Activated naive CD4-positive, alpha-beta T cell treated with anti-CD3 and anti-CD28 coated beads, Interleukin-2, amount 50 U/mL, for 72 hours (primary cell): ENCODE measurements around the gene LITAF. TPM values are rescaled to one million over a fixed set of nuclear protein-coding genes. Genes with fewer than 3 reads are reported as not detected.
A peak's percentile ranks its signal among the peaks of the same experiment; 100 is the strongest.
"Not testable (repeated sequence)": the region's sequence is repeated elsewhere in the genome, so short reads cannot be mapped to it uniquely, and the experiment has no call there.

Experiments
- ATAC-seq, 2 donors: fragments of 150-1000 bp; cut with Tn5 transposase; 2 replicates each; pipeline ENCODE4 v1.10.0; 2021; ENCODE audit warnings: mild to moderate bottlenecking in 2 of 2, moderate library complexity in 2 of 2
- DNase-seq, 2 donors: peaks; one replicate each; pipeline ENCODE4 v3.0.0; 2021 to 2022; ENCODE audit warnings: low spot score in 2 of 2
- H3K27ac Mint-ChIP-seq, 2 donors: one replicate each; pipeline ENCODE4 v1.8.0; 2022; ENCODE audit warnings: mild to moderate bottlenecking in 2 of 2, mixed read lengths in 2 of 2
- H3K36me3 Mint-ChIP-seq, 2 donors: one replicate each; pipeline ENCODE4 v1.8.0; 2022; ENCODE audit warnings: mixed read lengths in 2 of 2
- H3K9me3 Mint-ChIP-seq, 2 donors: one replicate each; pipeline ENCODE4 v1.8.0; 2022; ENCODE audit warnings: mixed read lengths in 2 of 2
- total RNA-seq, 2 donors: library from RNA; stranded (reverse); gene quantifications; one replicate each; pipeline ENCODE4 v1.2.3, GENCODE V29; 2022

The LITAF gene
- total RNA-seq, 2 donors from 2014 or later = 91.0 to 112 TPM

DNA sequence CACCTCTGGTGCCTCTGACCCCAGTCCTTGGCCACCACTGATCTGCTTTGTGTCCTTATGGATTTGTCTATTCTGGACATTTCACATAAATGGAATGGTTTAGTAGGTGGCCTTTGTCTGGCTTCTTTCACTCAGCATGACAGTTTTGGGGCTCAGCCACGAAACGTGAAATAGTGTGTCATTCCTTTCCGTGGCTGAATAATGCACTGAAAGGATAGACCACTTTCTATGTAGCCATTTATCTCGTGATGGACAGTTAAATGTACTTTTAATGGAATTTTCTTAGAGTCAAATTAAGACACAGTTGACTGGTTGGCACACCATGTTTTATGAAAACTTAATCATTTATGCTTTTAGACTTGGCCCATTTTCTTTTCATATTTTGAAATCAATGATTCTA, 57.4 kb downstream of the LITAF start:
- DNase-seq (no peak), ATAC-seq (no peak)
- Mint-ChIP-seq H3K27ac (no peak overlapping the region), H3K9me3 (no peaks in the 10 kb centered on the region), H3K36me3 (no peaks in the 10 kb centered on the region)

DNA sequence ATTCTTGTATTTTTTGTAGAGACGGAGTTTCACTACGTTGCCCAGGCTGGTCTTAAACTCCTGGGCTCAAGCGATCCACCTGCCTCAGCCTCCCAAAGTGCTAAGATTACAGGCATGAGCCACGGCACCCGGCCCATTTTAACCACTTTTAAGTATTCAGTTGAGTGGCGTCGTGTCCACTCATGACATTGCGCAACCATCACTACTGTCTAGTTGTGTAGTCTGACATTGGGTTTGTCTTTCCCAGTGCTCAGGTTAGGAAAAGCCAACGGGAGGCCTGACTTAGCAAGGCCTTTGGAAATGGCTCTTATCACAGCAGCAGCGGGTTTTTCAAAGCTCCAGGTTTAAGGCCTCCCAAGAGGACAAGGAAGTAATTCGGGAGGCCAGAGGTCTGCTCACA, 58.7 kb downstream of the LITAF start:
- no peak for DNase-seq
- Mint-ChIP-seq H3K27ac (no peak overlapping the region), H3K36me3 (no peaks in the 10 kb centered on the region), H3K9me3 (no peaks in the 10 kb centered on the region)
- no peak for ATAC-seq

DNA sequence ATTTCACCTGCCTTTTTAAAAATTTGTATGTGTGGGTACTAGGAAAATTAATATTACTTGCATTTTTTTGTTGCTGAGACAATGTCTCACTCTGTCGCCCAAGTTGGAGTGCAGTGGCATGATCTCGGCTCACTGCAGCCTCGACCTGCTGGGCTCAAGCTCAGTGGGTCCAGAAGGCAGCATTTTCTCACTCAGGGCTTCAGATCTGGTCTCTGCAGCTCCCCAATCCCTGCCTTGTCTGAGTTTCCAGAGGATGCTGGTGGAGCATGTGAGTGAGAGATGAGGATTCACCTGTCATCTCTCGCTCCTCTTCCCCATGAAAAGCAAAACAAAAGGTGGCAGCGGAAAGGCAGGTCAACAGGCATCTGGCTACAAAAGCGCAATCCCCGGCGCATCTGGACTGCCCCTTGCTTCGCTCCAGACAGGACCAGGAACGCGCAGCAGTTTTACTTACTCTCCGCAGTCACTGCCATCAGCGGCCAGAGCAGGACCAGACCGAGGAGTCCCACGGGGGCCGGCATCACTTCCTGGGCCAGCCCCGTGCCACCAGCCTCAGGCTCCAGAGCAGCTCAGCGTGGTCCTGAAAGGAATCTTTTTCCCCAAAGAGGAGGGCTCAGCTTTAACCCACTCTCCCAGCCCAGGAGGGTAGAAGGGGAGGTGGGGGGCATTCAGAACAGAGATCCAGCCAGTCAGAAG, 59.9 kb downstream of the LITAF start:
- DNase-seq = no peak
- Mint-ChIP-seq H3K36me3 (peaks cover 3% of the 10 kb centered on the region in 2 donors), H3K9me3 (peaks cover 0 to 3% of the 10 kb centered on the region in 2 donors), H3K27ac (no peak overlapping the region)
- ATAC-seq = no peak

- Mint-ChIP-seq H3K36me3 (peaks cover 4 to 18% of the 10 kb centered on the region in 2 donors), H3K9me3 (peaks cover 0 to 8% of the 10 kb centered on the region in 2 donors), H3K27ac (no peak overlapping the region)
- DNase-seq (no peak), ATAC-seq (no peak)
These were observed 62.5 kb downstream of the LITAF start for GRCh38 chr16:11524098-11524760.

DNA sequence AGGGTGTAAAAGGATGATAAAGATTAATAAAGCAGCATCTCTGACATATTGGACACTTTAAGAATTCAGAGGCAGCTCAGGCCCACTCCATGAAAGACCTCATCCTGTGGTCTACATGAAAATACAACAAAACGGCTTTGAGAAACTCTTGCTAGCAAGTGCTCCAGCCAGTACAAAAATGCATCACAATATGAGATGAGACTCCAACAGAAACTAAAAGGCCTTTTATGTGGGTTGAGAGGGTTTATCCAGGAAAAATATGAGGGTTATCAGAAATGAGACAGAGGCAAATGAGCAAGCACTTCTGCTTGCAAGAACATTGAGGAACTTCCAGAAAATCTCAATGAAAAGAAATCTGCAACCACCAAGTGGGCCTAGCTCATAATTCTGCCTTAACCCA, 65.7 kb downstream of the LITAF start:
- peaks cover 0 to 8% of the 10 kb centered on the region in 2 donors for H3K9me3 Mint-ChIP-seq
- no peak overlapping the region for H3K27ac Mint-ChIP-seq
- peak in 1 of 2 donors; percentile 41 for ATAC-seq
- no peak for DNase-seq
- peaks cover 4 to 18% of the 10 kb centered on the region in 2 donors for H3K36me3 Mint-ChIP-seq

- H3K36me3 Mint-ChIP-seq = peaks cover 4 to 18% of the 10 kb centered on the region in 2 donors
- no peak for ATAC-seq
- no peak overlapping the region for H3K27ac Mint-ChIP-seq
These were observed 66.3 kb downstream of the LITAF start for GRCh38 chr16:11520442-11520841.

GRCh38 chr16:11517961-11518360, 68.8 kb downstream of the LITAF start:
- ATAC-seq (no peak), DNase-seq (no peak)
- H3K36me3 Mint-ChIP-seq = peaks cover 4 to 18% of the 10 kb centered on the region in 2 donors
- peaks cover 0 to 8% of the 10 kb centered on the region in 2 donors for H3K9me3 Mint-ChIP-seq
- H3K27ac Mint-ChIP-seq = peak overlapping the region in 1 of 2 donors; percentile 53

More at GRCh38 chr16:11520442-11520841, 66.3 kb downstream of the LITAF start:
- DNase-seq = no peak
- H3K9me3 Mint-ChIP-seq = peaks cover 0 to 8% of the 10 kb centered on the region in 2 donors

DNA sequence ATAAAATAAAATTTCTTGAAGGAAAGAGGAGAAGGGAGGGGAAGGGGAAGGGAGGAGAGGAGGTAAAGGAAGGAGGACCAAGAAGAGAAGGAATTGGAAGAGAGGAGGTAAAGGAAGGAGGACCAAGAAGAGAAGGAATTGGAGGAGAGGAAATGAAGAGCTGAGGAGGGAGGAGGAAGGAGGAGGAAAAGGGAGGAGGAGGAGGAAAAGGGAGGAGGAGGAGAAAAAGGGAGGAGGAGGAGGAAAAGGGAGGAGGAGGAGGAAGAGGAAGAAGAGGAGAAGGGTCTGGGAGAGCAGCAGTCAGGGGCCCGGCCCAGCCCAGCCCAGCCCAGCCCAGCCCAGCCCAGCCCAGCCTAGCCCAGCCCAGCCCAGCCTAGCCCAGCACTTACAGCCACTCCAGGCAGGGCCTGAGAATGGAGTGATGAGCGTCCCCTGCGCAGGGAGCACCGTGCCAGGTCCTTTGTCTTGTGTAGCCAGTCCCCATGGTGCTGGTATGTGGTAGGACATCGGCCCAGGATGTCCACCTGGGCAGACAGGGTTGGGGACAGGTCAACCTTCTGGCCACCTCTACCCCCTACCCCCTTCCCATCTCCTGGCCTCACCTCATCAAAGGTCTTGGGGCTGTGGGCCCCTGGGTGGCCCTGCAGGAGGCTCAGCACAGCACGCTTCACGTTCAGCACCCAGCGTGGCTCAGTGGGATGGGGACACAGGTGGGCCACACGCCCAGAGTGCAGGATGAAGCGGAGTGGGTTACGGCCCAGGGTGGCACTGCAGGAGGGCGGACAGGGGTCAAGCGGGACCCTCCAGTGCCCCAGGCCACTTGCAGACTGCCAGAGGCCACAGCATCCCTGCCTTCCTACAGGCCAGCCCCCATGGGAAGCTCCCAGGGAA, 70.9 kb downstream of the LITAF start:
- ATAC-seq (no peak), DNase-seq (no peak)
- peaks cover 0 to 5% of the 10 kb centered on the region in 2 donors for H3K36me3 Mint-ChIP-seq
- H3K9me3 Mint-ChIP-seq = no peaks in the 10 kb centered on the region
- no peak overlapping the region for H3K27ac Mint-ChIP-seq

DNA sequence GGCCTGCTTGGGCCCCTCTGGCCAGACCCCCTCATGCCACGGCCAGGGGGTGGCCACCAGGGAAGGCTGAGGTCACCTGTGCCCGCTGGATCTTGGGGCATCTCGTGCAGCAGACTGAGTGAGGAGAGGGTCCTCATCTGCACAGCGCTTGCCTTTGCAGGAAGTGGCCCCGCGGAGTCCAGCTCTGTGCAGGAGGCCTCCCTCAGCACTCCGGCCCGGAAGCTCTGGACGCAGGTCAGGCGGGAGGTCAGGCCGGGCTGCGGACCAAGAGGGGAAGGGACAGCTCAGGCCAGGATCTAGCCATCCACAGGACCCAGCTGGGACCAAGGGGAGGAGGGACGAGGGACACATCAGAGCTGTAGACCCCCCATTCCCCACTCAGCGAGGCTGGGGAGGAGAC, 72.4 kb downstream of the LITAF start:
- DNase-seq = no peak
- peak overlapping the region in 1 of 2 donors; percentile 23 for H3K27ac Mint-ChIP-seq
- H3K36me3 Mint-ChIP-seq = no peaks in the 10 kb centered on the region
- ATAC-seq = no peak
- no peaks in the 10 kb centered on the region for H3K9me3 Mint-ChIP-seq

DNA sequence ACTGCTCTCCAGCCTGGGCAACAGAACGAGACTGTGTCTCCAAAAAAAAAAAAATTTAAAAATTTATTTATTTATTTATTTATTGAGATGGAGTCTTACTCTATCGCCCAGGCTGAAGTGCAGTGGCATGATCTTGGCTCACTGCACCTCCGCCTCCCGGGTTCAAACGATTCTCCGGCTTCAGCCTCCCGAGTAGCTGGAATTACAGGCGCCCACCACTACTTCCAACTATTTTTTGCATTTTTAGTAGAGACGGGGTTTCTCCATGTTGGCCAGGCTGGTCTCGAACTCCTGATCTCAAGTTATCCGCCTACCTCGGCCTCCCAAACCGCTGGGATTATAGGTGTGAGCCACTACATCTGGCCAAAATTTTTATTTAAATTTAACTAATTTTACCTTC, 73.4 kb downstream of the LITAF start:
- ATAC-seq, H3K27ac Mint-ChIP-seq, H3K9me3 Mint-ChIP-seq, DNase-seq, H3K36me3 Mint-ChIP-seq: not testable (repeated sequence)

GRCh38 chr16:11511801-11512200, 74.9 kb downstream of the LITAF start:
- DNase-seq = no peak
- no peak for ATAC-seq
- Mint-ChIP-seq H3K36me3 (no peaks in the 10 kb centered on the region), H3K27ac (no peak overlapping the region), H3K9me3 (no peaks in the 10 kb centered on the region)

DNA sequence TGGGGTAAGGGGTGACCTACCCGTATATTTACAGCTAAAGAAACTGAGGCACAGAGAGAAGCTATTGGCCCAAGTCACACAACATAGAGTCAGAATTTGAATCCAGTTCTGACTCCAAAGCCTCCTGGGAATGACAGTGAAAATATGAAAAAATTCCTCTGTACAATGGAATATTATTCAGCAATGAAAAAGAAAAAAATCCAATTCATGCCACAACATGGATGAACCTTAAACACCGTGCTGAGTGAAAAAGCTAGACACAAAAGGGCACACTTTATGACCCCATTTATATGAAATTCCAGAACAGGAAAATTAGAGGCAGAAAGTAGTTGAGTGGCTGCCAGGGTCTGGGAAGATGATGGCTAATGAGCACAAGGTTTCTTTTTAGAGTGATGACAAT, 75.4 kb downstream of the LITAF start:
- Mint-ChIP-seq H3K9me3 (no peaks in the 10 kb centered on the region), H3K36me3 (no peaks in the 10 kb centered on the region), H3K27ac (no peak overlapping the region)
- no peak for DNase-seq
- no peak for ATAC-seq

DNA sequence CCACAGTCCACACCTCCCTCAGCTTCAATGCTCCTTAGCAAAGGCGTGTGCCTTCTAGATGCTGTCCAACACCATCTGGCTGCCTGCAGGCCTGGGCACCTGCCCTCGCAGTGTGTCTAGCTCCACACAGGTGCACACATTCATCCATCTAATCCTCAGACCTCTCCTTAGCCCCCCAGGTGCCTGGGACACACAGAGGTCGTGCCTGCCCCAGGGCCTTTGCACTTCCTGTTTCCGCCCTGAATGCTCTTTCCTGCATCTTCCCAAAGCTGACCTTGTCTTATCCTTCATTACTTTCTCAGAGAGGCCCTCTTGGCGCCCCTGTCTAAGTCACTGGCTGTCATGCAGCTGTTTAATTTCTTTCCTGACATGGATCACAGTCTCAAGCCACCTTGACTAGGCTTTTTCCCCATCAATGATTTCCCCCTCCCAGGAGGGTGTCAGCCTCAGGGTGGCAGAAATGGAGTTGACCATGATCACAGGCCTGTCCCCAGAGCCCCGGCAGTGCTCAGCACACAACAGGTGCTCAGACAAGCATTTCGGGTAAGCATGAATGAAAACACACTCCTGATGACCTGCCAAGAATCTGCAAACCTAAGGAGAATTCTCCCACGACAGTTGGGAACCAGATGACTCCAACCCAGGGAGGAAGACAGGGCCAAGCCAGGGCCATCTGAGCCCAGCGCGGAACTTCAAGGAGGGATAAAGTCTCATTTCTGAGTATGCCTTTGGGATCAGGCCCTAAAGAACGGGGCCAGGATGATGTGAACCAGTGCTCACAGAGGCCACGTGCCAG, 76.3 kb downstream of the LITAF start:
- no peak for ATAC-seq
- Mint-ChIP-seq H3K9me3 (no peaks in the 10 kb centered on the region), H3K27ac (peak overlapping the region; percentile 22 to 82), H3K36me3 (no peaks in the 10 kb centered on the region)
- DNase-seq = no peak

- ATAC-seq (no peak), DNase-seq (no peak)
- Mint-ChIP-seq H3K36me3 (no peaks in the 10 kb centered on the region), H3K27ac (no peak overlapping the region), H3K9me3 (no peaks in the 10 kb centered on the region)
These were observed 78.7 kb downstream of the LITAF start for GRCh38 chr16:11507991-11508390.

DNA sequence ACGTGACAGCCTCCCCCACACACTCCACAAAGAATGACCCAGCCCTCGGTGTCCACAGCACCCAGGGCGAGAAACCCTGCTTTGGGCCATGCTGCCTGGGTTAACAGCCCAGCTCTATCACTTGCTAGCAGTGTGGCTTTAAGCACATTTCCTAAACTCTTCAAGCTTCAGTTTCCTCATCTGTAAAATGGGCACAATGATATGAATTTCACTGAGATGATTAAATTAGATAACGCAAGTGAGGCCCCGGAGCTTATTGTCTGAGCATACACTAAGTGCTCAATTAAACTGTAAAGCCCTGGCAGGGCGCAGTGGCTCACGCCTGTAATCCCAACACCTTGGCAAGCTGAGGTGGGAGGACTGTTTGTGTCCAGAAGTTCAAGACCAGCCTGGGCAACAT, 79.4 kb downstream of the LITAF start:
- no peak overlapping the region for H3K27ac Mint-ChIP-seq
- ATAC-seq (no peak), DNase-seq (no peak)
- H3K9me3 Mint-ChIP-seq = no peaks in the 10 kb centered on the region
- no peaks in the 10 kb centered on the region for H3K36me3 Mint-ChIP-seq

GRCh38 chr16:11506741-11507305, 79.9 kb downstream of the LITAF start:
- no peaks in the 10 kb centered on the region for H3K36me3 Mint-ChIP-seq
- ATAC-seq (no peak), DNase-seq (no peak)
- H3K27ac Mint-ChIP-seq = no peak overlapping the region
- H3K9me3 Mint-ChIP-seq = no peaks in the 10 kb centered on the region
